ENCODE data around the gene HSPB6. TPM values are rescaled to one million over a fixed set of nuclear protein-coding genes. Genes with fewer than 3 reads are reported as not detected.
"Not testable (repeated sequence)": the region's sequence is repeated elsewhere in the genome, so short reads cannot be mapped to it uniquely, and the experiment has no call there.

Gene HSPB6
- total and polyA plus RNA-seq, 2 donors from 2014 or later = 53.1 to 64.3 TPM

- no peak overlapping the region for H3K9ac ChIP-seq (ENCODE audit: low read length in 3 of 3)
- H3K27me3 ChIP-seq (ENCODE audit: control insufficient read depth, insufficient read depth, low read length) = peaks cover 2% of the 10 kb centered on the region
- no peaks in the 10 kb centered on the region for H3K36me3 ChIP-seq (ENCODE audit: control insufficient read depth in 2 of 3, insufficient read depth in 3 of 3, low read length in 3 of 3)
- FAIRE-seq (no peak), DNase-seq (no peak)
- no peak overlapping the region for H3K4me3 ChIP-seq (ENCODE audit: low read length in 3 of 3)
- TF ChIP-seq CTCF (IDR thresholded peaks at IDR 0.05; ENCODE audit: borderline replicate concordance, extremely low read depth, insufficient read depth) = no peak
- no peak overlapping the region for H3K27ac ChIP-seq (ENCODE audit: low read depth in 2 of 2, low read length in 2 of 2)
- intact Hi-C loops (cut with DNase I) = no loop called here
- H3K9me3 ChIP-seq (ENCODE audit: control insufficient read depth in 2 of 3, insufficient read depth in 1 of 3, low read length in 3 of 3) = no peaks in the 10 kb centered on the region
- H3K4me1 ChIP-seq (ENCODE audit: control insufficient read depth in 2 of 3, insufficient read depth in 2 of 3, low read depth in 1 of 3, low read length in 3 of 3) = no peaks in the 10 kb centered on the region
These were observed 40.1 kb upstream of the HSPB6 start for GRCh38 chr19:35796645-35797542.

- H3K4me1 ChIP-seq (ENCODE audit: control insufficient read depth in 2 of 3, insufficient read depth in 2 of 3, low read depth in 1 of 3, low read length in 3 of 3); H3K4me3 ChIP-seq (ENCODE audit: low read length in 3 of 3); H3K27ac ChIP-seq (ENCODE audit: low read depth in 2 of 2, low read length in 2 of 2); DNase-seq; FAIRE-seq; intact Hi-C loops (cut with DNase I); H3K36me3 ChIP-seq (ENCODE audit: control insufficient read depth in 2 of 3, insufficient read depth in 3 of 3, low read length in 3 of 3); H3K27me3 ChIP-seq (ENCODE audit: control insufficient read depth, insufficient read depth, low read length); H3K9ac ChIP-seq (ENCODE audit: low read length in 3 of 3); H3K9me3 ChIP-seq (ENCODE audit: control insufficient read depth in 2 of 3, insufficient read depth in 1 of 3, low read length in 3 of 3): not testable (repeated sequence)
These were observed 38.7 kb upstream of the HSPB6 start for GRCh38 chr19:35795564-35795963.

GRCh38 chr19:35793381-35794165 is 36.7 kb upstream of the HSPB6 start:
- FAIRE-seq = no peak
- intact Hi-C loops (cut with DNase I) = no loop called here
- H3K27ac ChIP-seq (ENCODE audit: low read depth in 2 of 2, low read length in 2 of 2) = no peak overlapping the region

More at GRCh38 chr19:35793381-35794165, 36.7 kb upstream of the HSPB6 start:
- Histone ChIP-seq H3K27me3 (ENCODE audit: control insufficient read depth, insufficient read depth, low read length) (peaks cover 2% of the 10 kb centered on the region), H3K36me3 (ENCODE audit: control insufficient read depth in 2 of 3, insufficient read depth in 3 of 3, low read length in 3 of 3) (no peaks in the 10 kb centered on the region), H3K4me1 (ENCODE audit: control insufficient read depth in 2 of 3, insufficient read depth in 2 of 3, low read depth in 1 of 3, low read length in 3 of 3) (no peaks in the 10 kb centered on the region), H3K9me3 (ENCODE audit: control insufficient read depth in 2 of 3, insufficient read depth in 1 of 3, low read length in 3 of 3) (no peaks in the 10 kb centered on the region), H3K9ac (ENCODE audit: low read length in 3 of 3) (no peak overlapping the region), H3K4me3 (ENCODE audit: low read length in 3 of 3) (no peak overlapping the region)
- DNase-seq = no peak
- TF ChIP-seq CTCF (IDR thresholded peaks at IDR 0.05; ENCODE audit: borderline replicate concordance, extremely low read depth, insufficient read depth) = no peak

Data from kidney (tissue), 14 donors.